PC-9 (cell line): Measurements from ENCODE around the gene IFT81. TPM values are rescaled to one million over a fixed set of nuclear protein-coding genes. Genes with fewer than 3 reads are reported as not detected.

Source experiments
- BruUV-seq: library from RNA; stranded (reverse); fragments of 400-500 nt; replicated peaks from 2 replicates; lab custom pipeline; 2021; lab: Mats Ljungman, UMichigan
- CTCF ChIA-PET: fragments of 300-600 bp; sonication (Branson Sonifier 250); formaldehyde crosslinking; loops from one replicate; lab custom pipeline; 2022; ENCODE audit warnings: antibody characterized with exemption; lab: Charles Lee
- POLR2A ChIA-PET: fragments of 300-600 bp; sonication (Branson Sonifier 250); formaldehyde crosslinking; loops from one replicate; lab custom pipeline; 2022; ENCODE audit warnings: antibody characterized with exemption; ENCODE audit not compliant: unreplicated experiment; lab: Charles Lee
- DNase-seq, 2 experiments: peaks; one replicate each; pipeline versions ENCODE4 v3.0.0 to v3.0.0-alpha.2; 2015 to 2022; ENCODE audit warnings: mixed read lengths in 1 of 2
- H2AFZ ChIP-seq: fragments of 200-600 bp; sonication (generic); 2 replicates; pipeline ENCODE4 v1.8.1; 2017; ENCODE audit warnings: antibody characterized with exemption
- H3F3A ChIP-seq: fragments of 200-600 bp; sonication (generic); 2 replicates; pipeline ENCODE4 v1.8.1; 2017; ENCODE audit warnings: antibody characterized with exemption, mild to moderate bottlenecking, low read depth; ENCODE audit not compliant: insufficient read depth
- H3K27ac ChIP-seq: fragments of 200-600 bp; sonication (generic); 2 replicates; pipeline ENCODE4 v1.6.1; 2016; ENCODE audit warnings: mixed run types
- H3K27me3 ChIP-seq: fragments of 200-600 bp; sonication (generic); 2 replicates; pipeline ENCODE4 v1.6.1; 2016; ENCODE audit warnings: low read depth, mixed run types; ENCODE audit not compliant: insufficient read depth
- H3K36me3 ChIP-seq: fragments of 200-600 bp; sonication (generic); 2 replicates; pipeline ENCODE4 v1.6.1; 2016; ENCODE audit warnings: low read depth, mixed run types
- H3K4me1 ChIP-seq: fragments of 200-600 bp; sonication (generic); replicated peaks from 2 replicates; pipeline ENCODE4 v1.6.1; 2016; ENCODE audit warnings: mixed run types; ENCODE audit not compliant: insufficient read depth
- H3K4me2 ChIP-seq: fragments of 200-600 bp; sonication (generic); 2 replicates; pipeline ENCODE4 v1.6.1; 2017; ENCODE audit warnings: mixed run types
- H3K4me3 ChIP-seq: fragments of 200-600 bp; sonication (generic); 2 replicates; pipeline ENCODE4 v1.6.1; 2016; ENCODE audit warnings: mixed run types
- H3K79me2 ChIP-seq: fragments of 200-600 bp; sonication (generic); 2 replicates; pipeline ENCODE4 v1.6.1; 2017; ENCODE audit warnings: low read depth, mixed run types
- H3K9me2 ChIP-seq: fragments of 200-600 bp; sonication (generic); 2 replicates; pipeline ENCODE4 v1.8.1; 2017; ENCODE audit warnings: mild to moderate bottlenecking; ENCODE audit not compliant: insufficient read depth
- H3K9me3 ChIP-seq: fragments of 200-600 bp; sonication (generic); 2 replicates; pipeline ENCODE4 v1.8.1; 2016; ENCODE audit warnings: low read depth; ENCODE audit not compliant: insufficient read depth
- H4K20me1 ChIP-seq: fragments of 200-600 bp; sonication (generic); 2 replicates; pipeline ENCODE4 v1.8.1; 2017; ENCODE audit not compliant: insufficient read depth
- EZH2 ChIP-seq: fragments of 200-600 bp; sonication (generic); IDR thresholded peaks from 2 replicates; pipeline ENCODE4 v1.8.0; 2017; ENCODE audit warnings: antibody characterized with exemption, low read depth
- intact Hi-C: fragments of 100-400 bp; cut with micrococcal nuclease; formaldehyde crosslinking; loops from one replicate; pipeline ENCODE4 v1.10.0; 2022; ENCODE audit not compliant: unreplicated experiment
- total RNA-seq: library from RNA; stranded (reverse); gene quantifications from 2 replicates; pipeline ENCODE4 v1.2.3, GENCODE V29; 2021
- TF ChIP-seq, protein P1 (sequence below): fragments of 200-600 bp; sonication (generic); conservative IDR thresholded peaks from 2 replicates; pipeline ENCODE4 v1.6.1; 2017; ENCODE audit warnings: mixed run types, antibody characterized with exemption, mild to moderate bottlenecking, moderate library complexity

Gene IFT81
- total RNA-seq, 1 experiment from 2014 or later, result 19.3 TPM

- H2AFZ ChIP-seq, result no peak overlapping the region
- no TSS peak for BruUV-seq
- 0 out of 2 replicates have a peak, but pooled peaks cover 4% of the 10 kb centered on the region for H3K36me3 ChIP-seq
- H3K9me2 ChIP-seq, result no peaks in the 10 kb centered on the region
- no peaks in the 10 kb centered on the region for H3K79me2 ChIP-seq
- no peak overlapping the region for H3K27ac ChIP-seq
- no peak overlapping the region for H3K4me3 ChIP-seq
- intact Hi-C loops, result no loop called here
- ChIA-PET POLR2A (no interaction called here), CTCF (interaction anchor here (0.6 kb wide), 1 partner anchor 39 kb away, joined by 6 read pairs; no protein-coding TSS in a partner anchor)
- no peaks in the 10 kb centered on the region for H3K9me3 ChIP-seq
- peaks cover 5% of the 10 kb centered on the region; the same call in 1 of the 2 replicates for H3F3A ChIP-seq
- H3K4me2 ChIP-seq, result no peak overlapping the region
- no peaks in the 10 kb centered on the region for H3K27me3 ChIP-seq
- H4K20me1 ChIP-seq, result no peaks in the 10 kb centered on the region
- no peak for DNase-seq
- no peak for TF ChIP-seq EZH2
- TF ChIP-seq, protein P1, sequence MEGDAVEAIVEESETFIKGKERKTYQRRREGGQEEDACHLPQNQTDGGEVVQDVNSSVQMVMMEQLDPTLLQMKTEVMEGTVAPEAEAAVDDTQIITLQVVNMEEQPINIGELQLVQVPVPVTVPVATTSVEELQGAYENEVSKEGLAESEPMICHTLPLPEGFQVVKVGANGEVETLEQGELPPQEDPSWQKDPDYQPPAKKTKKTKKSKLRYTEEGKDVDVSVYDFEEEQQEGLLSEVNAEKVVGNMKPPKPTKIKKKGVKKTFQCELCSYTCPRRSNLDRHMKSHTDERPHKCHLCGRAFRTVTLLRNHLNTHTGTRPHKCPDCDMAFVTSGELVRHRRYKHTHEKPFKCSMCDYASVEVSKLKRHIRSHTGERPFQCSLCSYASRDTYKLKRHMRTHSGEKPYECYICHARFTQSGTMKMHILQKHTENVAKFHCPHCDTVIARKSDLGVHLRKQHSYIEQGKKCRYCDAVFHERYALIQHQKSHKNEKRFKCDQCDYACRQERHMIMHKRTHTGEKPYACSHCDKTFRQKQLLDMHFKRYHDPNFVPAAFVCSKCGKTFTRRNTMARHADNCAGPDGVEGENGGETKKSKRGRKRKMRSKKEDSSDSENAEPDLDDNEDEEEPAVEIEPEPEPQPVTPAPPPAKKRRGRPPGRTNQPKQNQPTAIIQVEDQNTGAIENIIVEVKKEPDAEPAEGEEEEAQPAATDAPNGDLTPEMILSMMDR, result no peak
- H3K4me1 ChIP-seq, result no peaks in the 10 kb centered on the region
Observed at GRCh38 chr12:110137786-110138185, 13.6 kb downstream of the IFT81 start.

GRCh38 chr12:110141389-110141788 is 17.2 kb downstream of the IFT81 start:
- H3K4me3 ChIP-seq, result no peak overlapping the region
- no peak overlapping the region for H2AFZ ChIP-seq
- H3K79me2 ChIP-seq, result no peaks in the 10 kb centered on the region
- no peaks in the 10 kb centered on the region for H3K9me3 ChIP-seq
- intact Hi-C loops, result no loop called here
- no peaks in the 10 kb centered on the region for H4K20me1 ChIP-seq
- BruUV-seq, result no TSS peak
- POLR2A ChIA-PET, result no interaction called here
- no peaks in the 10 kb centered on the region for H3K4me1 ChIP-seq
- H3F3A ChIP-seq, result no peaks in the 10 kb centered on the region
- no peaks in the 10 kb centered on the region for H3K36me3 ChIP-seq
- no peaks in the 10 kb centered on the region for H3K27me3 ChIP-seq
- TF ChIP-seq, protein P1, result no peak
- no peak for TF ChIP-seq EZH2
- no peak overlapping the region for H3K27ac ChIP-seq
- no peak for DNase-seq
- CTCF ChIA-PET, result no interaction called here
- no peaks in the 10 kb centered on the region for H3K9me2 ChIP-seq
- no peak overlapping the region for H3K4me2 ChIP-seq

GRCh38 chr12:110146986-110147385 is 22.8 kb downstream of the IFT81 start:
- POLR2A ChIA-PET, result no interaction called here

More at GRCh38 chr12:110146986-110147385, 22.8 kb downstream of the IFT81 start:
- H3K4me1 ChIP-seq, result no peaks in the 10 kb centered on the region
- peaks cover 8% of the 10 kb centered on the region; the same call in 1 of the 2 replicates for H3K36me3 ChIP-seq
- H3K27ac ChIP-seq, result no peak overlapping the region
- TF ChIP-seq EZH2, result no peak
- TF ChIP-seq, protein P1, result no peak
- no TSS peak for BruUV-seq
- H2AFZ ChIP-seq, result no peak overlapping the region
- intact Hi-C loops, result no loop called here
- H3F3A ChIP-seq, result no peaks in the 10 kb centered on the region
- no peak for DNase-seq
- no peak overlapping the region for H3K4me2 ChIP-seq
- no peaks in the 10 kb centered on the region for H3K79me2 ChIP-seq
- H3K9me2 ChIP-seq, result no peaks in the 10 kb centered on the region
- H3K27me3 ChIP-seq, result no peaks in the 10 kb centered on the region
- no peak overlapping the region for H3K4me3 ChIP-seq
- no peaks in the 10 kb centered on the region for H3K9me3 ChIP-seq
- H4K20me1 ChIP-seq, result no peaks in the 10 kb centered on the region
- CTCF ChIA-PET, result no interaction called here
